Renal cortex interstitium (tissue), 11 donors: ENCODE data around the gene DLGAP5. TPM values are rescaled to one million over a fixed set of nuclear protein-coding genes. Genes with fewer than 3 reads are reported as not detected.

Source experiments
- DNase-seq, 11 donors: peaks; one replicate each; pipeline ENCODE4 v3.0.0-alpha.2; 2013; ENCODE audit warnings: low read depth in 9 of 11, low spot score in 4 of 11; ENCODE audit errors: extremely low read depth in 1 of 11
- polyA plus RNA-seq, 3 donors: library from polyadenylated mRNA; unstranded; fragments of 120-200 nt; gene quantifications; one replicate each; pipeline ENCODE4 v1.2.1, GENCODE V29; 2013; ENCODE audit not compliant: insufficient read length in 3 of 3

DLGAP5 gene
- polyA plus RNA-seq, 3 donors, result 21.7 to 40.2 (median 33.2) TPM

DNA sequence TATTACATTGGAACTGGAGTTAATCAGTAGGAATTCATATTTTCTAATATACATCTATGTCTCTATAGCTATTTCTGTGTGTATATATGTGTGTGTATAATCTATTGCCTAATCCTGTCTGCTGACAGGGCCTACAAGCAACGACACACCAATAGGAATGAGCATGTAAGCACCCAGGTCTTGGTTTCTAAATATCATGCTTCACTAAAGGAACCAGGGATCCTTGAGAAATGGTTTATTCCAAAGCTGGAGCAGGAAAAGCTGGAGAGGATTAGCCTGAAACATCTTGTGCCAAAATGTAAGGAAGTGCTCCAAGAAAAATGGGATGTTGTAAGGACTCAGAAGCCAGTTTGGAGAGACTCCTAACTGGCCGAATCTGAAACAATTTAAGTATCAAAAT lies 91.6 kb downstream of the DLGAP5 start:
- no peak for DNase-seq

DNA sequence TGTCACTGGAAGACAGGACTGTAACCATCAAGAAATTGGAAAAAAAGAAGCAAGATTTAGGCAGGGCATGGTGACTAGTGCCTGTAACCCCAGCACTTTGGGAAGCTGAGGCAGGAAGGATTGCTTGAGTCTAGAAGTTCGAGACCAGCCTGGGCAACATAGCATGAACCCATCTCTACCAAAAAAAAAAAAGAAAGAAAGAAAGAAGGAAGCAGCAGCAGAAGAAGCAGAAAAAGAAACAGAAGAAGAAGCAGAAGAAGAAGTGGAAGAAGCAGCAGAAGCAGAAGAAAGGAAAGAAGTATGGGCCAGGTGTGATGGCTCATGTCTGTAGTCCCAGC lies 92.9 kb downstream of the DLGAP5 start:
- DNase-seq, result no peak

Other genes starting within 250 kb of the DLGAP5 start
- 10 to 100 TPM; 16.4 to 23.0 (median 18.6) TPM for gene WDHD1, start 164.5 kb downstream of the DLGAP5 start, polyA plus RNA-seq
- gene SOCS4, start 164.3 kb downstream of the DLGAP5 start, polyA plus RNA-seq, result 10 to 100 TPM; 17.4 to 21.6 (median 20.8) TPM
- gene MAPK1IP1L, start 139.9 kb downstream of the DLGAP5 start, polyA plus RNA-seq, result 100 to 1,000 TPM; 105 to 124 (median 106) TPM
- 10 to 100 TPM; 14.8 to 26.0 (median 16.1) TPM for gene LGALS3, start 62.3 kb downstream of the DLGAP5 start, polyA plus RNA-seq
- 10 to 100 TPM; 32.5 to 38.8 (median 38.7) TPM for gene FBXO34, start 79.8 kb upstream of the DLGAP5 start, polyA plus RNA-seq
- gene ATG14, start 220.2 kb upstream of the DLGAP5 start, polyA plus RNA-seq, result 10 to 100 TPM; 15.8 to 28.1 (median 21.9) TPM
- gene TBPL2, start 249.0 kb upstream of the DLGAP5 start, polyA plus RNA-seq, result under 1 TPM in 2 of 3 donors, not detected in 1; 0.07 to 0.12 TPM